Measurements from ENCODE around the gene UBA7. TPM values are rescaled to one million over a fixed set of nuclear protein-coding genes. Genes with fewer than 3 reads are reported as not detected.
"Not testable (repeated sequence)": the region's sequence is repeated elsewhere in the genome, so short reads cannot be mapped to it uniquely, and the experiment has no call there.

The UBA7 gene
- total and polyA plus RNA-seq, 2 experiments from 2014 or later: 16.9 to 35.7 TPM

DNA sequence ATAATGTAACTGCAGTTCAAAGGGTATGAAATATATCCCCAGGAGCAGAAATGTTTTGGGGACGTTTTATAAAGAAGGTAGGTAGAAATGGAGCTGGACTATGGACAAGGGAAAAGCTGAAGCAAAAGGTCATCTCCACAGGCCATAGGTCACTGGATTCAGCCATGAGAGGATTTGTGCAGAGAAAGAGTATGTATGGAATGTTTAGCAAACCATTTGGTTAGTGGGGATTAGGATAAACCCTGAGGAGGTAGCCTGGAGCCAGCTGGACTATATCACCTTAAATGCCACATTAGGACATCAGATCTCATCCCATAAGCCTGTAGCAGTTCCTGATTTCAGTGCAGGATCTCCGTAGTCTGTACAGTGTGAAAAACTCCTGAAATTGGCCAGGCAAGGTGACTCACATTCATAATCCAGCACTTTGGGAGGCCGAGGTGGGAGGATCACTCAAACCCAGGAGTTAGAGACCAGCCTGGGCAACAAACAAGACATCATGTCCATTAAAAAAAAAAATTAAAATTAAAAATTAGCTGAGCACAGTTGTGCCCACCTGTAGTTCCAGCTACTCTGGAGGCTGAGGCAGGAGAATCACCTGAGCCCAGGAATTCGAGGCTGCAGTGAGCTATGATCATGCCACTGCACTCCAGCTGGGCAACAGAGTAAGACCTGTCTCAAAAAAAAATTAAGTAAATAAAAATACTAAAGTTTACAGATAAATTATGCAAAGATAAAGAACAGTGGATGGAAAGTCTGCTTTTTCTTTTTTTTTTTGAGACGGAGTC lies 32.1 kb downstream of the UBA7 start:
- Histone ChIP-seq H2AFZ (no peak overlapping the region), H3K36me3 (ENCODE audit: low read depth) (no peaks in the 10 kb centered on the region; the same call in 1 of the 2 replicates), H3K9ac (no peak overlapping the region), H3K4me2 (ENCODE audit: unreplicated experiment) (no peak overlapping the region), H3K9me2 (ENCODE audit: insufficient read depth) (no peaks in the 10 kb centered on the region), H3F3A (ENCODE audit: insufficient read depth) (no peaks in the 10 kb centered on the region), H4K20me1 (ENCODE audit: insufficient read depth) (peaks cover 4% of the 10 kb centered on the region; the same call in 1 of the 2 replicates), H3K4me1 (ENCODE audit: insufficient read depth) (peaks cover 12% of the 10 kb centered on the region; the same call in 1 of the 2 replicates), H3K27me3 (replicated peaks; ENCODE audit: insufficient read depth) (no peaks in the 10 kb centered on the region), H3K27ac (no peak overlapping the region), H3K79me2 (ENCODE audit: insufficient read depth) (peaks cover 97% of the 10 kb centered on the region), H3K9me3 (ENCODE audit: low read depth) (no peaks in the 10 kb centered on the region), H3K4me3 (no peak overlapping the region)
- DNase-seq: no peak
- in situ Hi-C loops (cut with MboI): no loop called here
- WGBS, 2 experiments (ENCODE audit: low coverage in 1 of 2, low lambda C conversion rate in 2 of 2, missing lambda C conversion rate in 2 of 2): 60 to 67% methylated on average over 5 of the region's 5 CpGs
- TF ChIP-seq EZH2 (IDR thresholded peaks at IDR 0.05; ENCODE audit: insufficient read depth, poor library complexity, severe bottlenecking): no peak
- no peak for TF ChIP-seq EZH2phosphoT487 (IDR thresholded peaks at IDR 0.05; ENCODE audit: insufficient read depth, low read depth)

- 93% methylated on average over 9 of the region's 9 CpGs for WGBS, 2 experiments (ENCODE audit: low coverage in 1 of 2, low lambda C conversion rate in 2 of 2, missing lambda C conversion rate in 2 of 2)
- Histone ChIP-seq H3K4me1 (ENCODE audit: insufficient read depth) (peaks cover 12% of the 10 kb centered on the region; the same call in 1 of the 2 replicates), H3K79me2 (ENCODE audit: insufficient read depth) (peaks cover 100% of the 10 kb centered on the region)
- H3K4me2 ChIP-seq (ENCODE audit: unreplicated experiment); DNase-seq; H3K9me2 ChIP-seq (ENCODE audit: insufficient read depth); H3K4me3 ChIP-seq; H3F3A ChIP-seq (ENCODE audit: insufficient read depth); H3K36me3 ChIP-seq (ENCODE audit: low read depth); H2AFZ ChIP-seq; H3K27ac ChIP-seq; H3K9ac ChIP-seq; H3K9me3 ChIP-seq (ENCODE audit: low read depth); H4K20me1 ChIP-seq (ENCODE audit: insufficient read depth); in situ Hi-C loops (cut with MboI); H3K27me3 ChIP-seq (replicated peaks; ENCODE audit: insufficient read depth): not testable (repeated sequence)
These were observed 32.8 kb downstream of the UBA7 start for GRCh38 chr3:49780975-49781365.

- Histone ChIP-seq H3K4me1 (ENCODE audit: insufficient read depth) (peaks cover 12% of the 10 kb centered on the region; the same call in 1 of the 2 replicates), H3K4me3 (no peak overlapping the region), H3K27ac (no peak overlapping the region), H3K36me3 (ENCODE audit: low read depth) (peaks cover 5% of the 10 kb centered on the region; the same call in 1 of the 2 replicates), H3K9ac (no peak overlapping the region), H3F3A (ENCODE audit: insufficient read depth) (no peaks in the 10 kb centered on the region), H3K4me2 (ENCODE audit: unreplicated experiment) (no peak overlapping the region), H4K20me1 (ENCODE audit: insufficient read depth) (peaks cover 4% of the 10 kb centered on the region; the same call in 1 of the 2 replicates), H3K79me2 (ENCODE audit: insufficient read depth) (peaks cover 100% of the 10 kb centered on the region), H3K27me3 (replicated peaks; ENCODE audit: insufficient read depth) (no peaks in the 10 kb centered on the region), H2AFZ (no peak overlapping the region), H3K9me2 (ENCODE audit: insufficient read depth) (no peaks in the 10 kb centered on the region), H3K9me3 (ENCODE audit: low read depth) (no peaks in the 10 kb centered on the region)
- TF ChIP-seq EZH2 (IDR thresholded peaks at IDR 0.05; ENCODE audit: insufficient read depth, poor library complexity, severe bottlenecking) (no peak), EZH2phosphoT487 (IDR thresholded peaks at IDR 0.05; ENCODE audit: insufficient read depth, low read depth) (no peak)
- no peak for DNase-seq
- WGBS, 2 experiments (ENCODE audit: low coverage in 1 of 2, low lambda C conversion rate in 2 of 2, missing lambda C conversion rate in 2 of 2): 73 to 80% methylated on average over 4 of the region's 4 CpGs
- in situ Hi-C loops (cut with MboI): no loop called here
These were observed 33.4 kb downstream of the UBA7 start for GRCh38 chr3:49780080-49780974.

DNA sequence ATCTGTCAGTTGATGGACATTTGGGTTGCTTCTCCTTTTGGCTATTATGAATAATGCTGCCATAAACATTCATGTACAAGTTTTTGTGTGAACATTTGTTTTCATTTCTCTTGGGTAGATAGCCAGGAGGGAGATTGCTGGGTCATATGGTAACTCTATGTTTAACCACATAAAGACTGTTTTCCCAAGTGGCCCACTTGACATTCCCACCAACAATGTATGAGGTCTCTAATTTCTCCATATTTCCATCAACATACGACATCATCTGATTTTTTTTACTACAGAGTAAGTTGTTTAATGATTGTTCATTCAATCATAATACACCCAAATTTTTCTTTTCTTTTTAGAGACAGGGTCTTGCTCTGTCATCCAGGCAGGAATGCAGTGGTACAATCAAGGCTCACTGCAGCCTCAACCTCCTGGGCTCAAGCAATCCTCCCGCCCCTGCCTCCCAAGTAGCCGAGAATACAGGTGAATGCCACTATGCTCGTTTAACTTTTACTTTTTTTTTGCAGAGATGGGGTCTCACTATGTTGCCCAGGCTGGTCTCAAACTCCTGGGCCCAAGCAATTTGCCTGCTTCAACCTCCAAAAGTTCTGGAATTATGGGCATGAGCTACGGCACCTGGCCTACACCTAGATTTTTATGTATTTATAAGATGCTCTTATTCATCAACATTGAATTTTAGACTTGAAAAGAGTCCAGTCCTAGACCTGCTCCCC lies 34.2 kb downstream of the UBA7 start:
- H3K79me2 ChIP-seq (ENCODE audit: insufficient read depth): peaks cover 100% of the 10 kb centered on the region
- 79 to 90% methylated on average over 5 of the region's 5 CpGs for WGBS, 2 experiments (ENCODE audit: low coverage in 1 of 2, low lambda C conversion rate in 2 of 2, missing lambda C conversion rate in 2 of 2)

GRCh38 chr3:49776101-49776500 lies 37.7 kb downstream of the UBA7 start:
- WGBS, 2 experiments (ENCODE audit: low coverage in 1 of 2, low lambda C conversion rate in 2 of 2, missing lambda C conversion rate in 2 of 2): 92 to 96% methylated on average over 8 of the region's 8 CpGs
- H3K27me3 ChIP-seq (replicated peaks; ENCODE audit: insufficient read depth); DNase-seq; H3K36me3 ChIP-seq (ENCODE audit: low read depth); H3K27ac ChIP-seq; H3K4me3 ChIP-seq; H3K4me1 ChIP-seq (ENCODE audit: insufficient read depth); H3K4me2 ChIP-seq (ENCODE audit: unreplicated experiment); H3K9me2 ChIP-seq (ENCODE audit: insufficient read depth); H4K20me1 ChIP-seq (ENCODE audit: insufficient read depth); H3K9ac ChIP-seq; H2AFZ ChIP-seq; H3K9me3 ChIP-seq (ENCODE audit: low read depth); in situ Hi-C loops (cut with MboI): not testable (repeated sequence)
- 0 out of 2 replicates have a peak, but pooled peaks cover 13% of the 10 kb centered on the region for H3F3A ChIP-seq (ENCODE audit: insufficient read depth)
- H3K79me2 ChIP-seq (ENCODE audit: insufficient read depth): peaks cover 99% of the 10 kb centered on the region

More for the DNA sequence above, 34.2 kb downstream of the UBA7 start:
- H4K20me1 ChIP-seq (ENCODE audit: insufficient read depth): peaks cover 4% of the 10 kb centered on the region; the same call in 1 of the 2 replicates
- no peak overlapping the region for H3K4me2 ChIP-seq (ENCODE audit: unreplicated experiment)
- H2AFZ ChIP-seq: no peak overlapping the region
- no peaks in the 10 kb centered on the region for H3K27me3 ChIP-seq (replicated peaks; ENCODE audit: insufficient read depth)
- no peaks in the 10 kb centered on the region for H3K9me2 ChIP-seq (ENCODE audit: insufficient read depth)
- no peak for DNase-seq
- H3K9ac ChIP-seq: no peak overlapping the region
- H3F3A ChIP-seq (ENCODE audit: insufficient read depth): 0 out of 2 replicates have a peak, but pooled peaks cover 8% of the 10 kb centered on the region
- H3K36me3 ChIP-seq (ENCODE audit: low read depth): peaks cover 6% of the 10 kb centered on the region; the same call in 1 of the 2 replicates
- TF ChIP-seq EZH2 (IDR thresholded peaks at IDR 0.05; ENCODE audit: insufficient read depth, poor library complexity, severe bottlenecking) (no peak), EZH2phosphoT487 (IDR thresholded peaks at IDR 0.05; ENCODE audit: insufficient read depth, low read depth) (no peak)
- H3K9me3 ChIP-seq (ENCODE audit: low read depth): no peaks in the 10 kb centered on the region
- in situ Hi-C loops (cut with MboI): no loop called here
- peaks cover 4% of the 10 kb centered on the region; the same call in 1 of the 2 replicates for H3K4me1 ChIP-seq (ENCODE audit: insufficient read depth)
- no peak overlapping the region for H3K27ac ChIP-seq
- H3K4me3 ChIP-seq: no peak overlapping the region
